NCI-H1694 (cell line): ENCODE data around the gene TPH1.
A peak's percentile ranks its signal among the peaks of the same experiment; 100 is the strongest.
"Not testable (repeated sequence)": the region's sequence is repeated elsewhere in the genome, so short reads cannot be mapped to it uniquely, and the experiment has no call there.

Experiments used
- DNase-seq: peaks from one replicate; lab custom pipeline; 2025; lab: John Stamatoyannopoulos, UW

Gene TPH1

DNA sequence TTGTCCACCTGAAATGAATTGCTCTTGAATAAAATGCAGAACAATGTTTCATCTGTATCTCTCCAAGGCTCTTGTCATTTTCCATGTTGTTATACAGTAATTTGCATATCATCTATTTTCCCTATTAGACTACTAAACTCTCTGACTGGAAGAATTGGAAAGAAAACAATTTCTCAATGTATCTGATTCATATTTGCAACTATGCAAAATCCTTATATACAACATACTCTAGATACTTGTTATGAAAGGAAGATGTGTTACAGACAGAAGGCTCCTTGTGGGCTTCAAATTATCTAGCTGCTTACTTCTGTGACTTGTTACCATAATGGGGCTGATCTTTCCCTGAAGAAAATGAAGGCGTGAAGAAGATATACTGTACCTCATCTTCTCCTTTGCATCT lies 23.6 kb downstream of the TPH1 start:
- no peak for DNase-seq

DNA sequence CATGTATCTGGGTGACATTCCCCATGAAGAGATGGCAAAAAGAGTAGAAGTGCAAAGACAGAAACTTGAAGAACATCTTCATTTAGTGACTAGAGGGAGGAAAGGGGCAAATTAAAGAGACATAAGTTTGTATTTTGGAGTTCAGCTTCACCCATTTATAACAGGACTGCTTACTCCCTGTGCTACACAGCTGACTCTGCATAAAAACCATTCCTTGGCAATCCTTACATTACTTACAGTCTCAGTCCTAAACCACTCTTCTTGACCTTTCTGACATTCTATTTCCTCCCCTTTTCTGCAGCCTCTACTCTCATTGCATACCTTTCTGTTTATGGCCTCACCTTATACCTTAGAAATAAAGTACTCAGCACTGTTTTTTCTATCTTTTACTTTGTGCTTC lies 26.4 kb downstream of the TPH1 start:
- no peak for DNase-seq

DNA sequence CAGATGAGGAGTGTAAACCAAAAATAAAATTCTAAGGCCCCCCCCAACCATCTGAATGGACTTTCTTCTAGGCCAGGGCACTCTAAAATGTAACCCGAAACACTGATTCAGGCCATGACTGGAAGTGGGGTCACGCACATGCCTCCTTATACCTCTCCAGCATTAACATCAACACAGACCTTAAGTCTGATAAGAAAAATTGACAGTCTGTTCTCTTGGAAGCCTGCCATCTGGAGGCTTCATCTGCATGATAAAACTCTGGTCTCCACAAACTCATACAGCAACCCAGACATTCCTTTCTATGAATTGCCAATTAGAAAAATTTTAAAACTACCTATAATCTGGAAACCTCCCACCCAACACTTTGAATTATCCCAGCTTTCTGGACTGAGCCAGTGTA lies 29.3 kb downstream of the TPH1 start:
- no peak for DNase-seq

DNA sequence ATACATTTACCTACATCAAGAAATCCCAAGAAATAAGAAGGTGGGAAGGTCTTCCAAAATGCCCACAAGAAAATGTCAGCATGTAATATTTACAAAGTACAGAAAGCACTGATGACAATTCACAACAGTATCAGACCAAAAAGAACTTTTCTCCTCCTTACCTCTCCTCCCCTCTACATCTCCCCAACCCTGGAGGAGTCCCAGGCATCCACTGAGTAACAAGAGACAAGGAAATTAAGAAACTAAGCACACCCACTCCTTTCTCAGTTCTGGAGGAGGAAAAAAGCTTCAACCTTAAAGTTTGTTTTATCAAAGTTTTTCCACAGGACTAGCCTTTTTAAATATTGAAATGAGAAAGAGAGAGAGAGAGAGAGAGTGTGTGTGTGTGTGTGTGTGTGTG lies 31.2 kb downstream of the TPH1 start:
- no peak for DNase-seq

DNA sequence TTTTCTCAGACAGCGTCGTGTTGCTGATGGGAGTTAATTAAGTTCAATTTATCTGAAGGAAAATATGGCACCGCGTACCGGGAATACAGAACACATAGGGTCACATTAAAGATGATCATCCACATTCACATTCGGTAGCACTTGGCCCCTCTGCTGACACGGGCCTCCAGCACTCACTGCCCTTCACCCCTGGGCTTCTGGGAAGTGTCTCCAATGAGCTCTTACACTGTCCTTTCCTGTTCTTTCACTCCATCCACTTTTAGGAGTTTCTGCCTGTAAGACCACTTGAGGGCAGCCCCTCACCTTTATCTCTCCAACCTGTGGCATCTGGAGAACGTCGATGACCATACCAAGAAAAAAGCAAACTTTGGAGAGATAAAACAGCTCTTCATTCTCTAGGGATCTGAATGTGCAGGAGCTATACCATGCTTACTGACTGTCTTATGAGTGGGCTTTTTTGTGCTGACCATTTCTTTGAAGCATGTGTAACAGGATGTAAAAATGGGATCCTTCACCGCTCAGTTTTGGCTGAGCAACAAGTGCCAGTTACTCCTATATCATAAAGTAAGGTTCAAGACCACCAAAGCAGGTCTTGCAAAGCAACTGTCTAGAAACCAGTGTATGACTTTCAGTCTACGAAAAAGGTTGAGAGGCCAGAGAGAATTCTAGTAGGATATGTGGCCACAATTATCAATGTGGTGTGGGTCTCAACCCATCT lies 32.1 kb downstream of the TPH1 start:
- DNase-seq: no peak

DNA sequence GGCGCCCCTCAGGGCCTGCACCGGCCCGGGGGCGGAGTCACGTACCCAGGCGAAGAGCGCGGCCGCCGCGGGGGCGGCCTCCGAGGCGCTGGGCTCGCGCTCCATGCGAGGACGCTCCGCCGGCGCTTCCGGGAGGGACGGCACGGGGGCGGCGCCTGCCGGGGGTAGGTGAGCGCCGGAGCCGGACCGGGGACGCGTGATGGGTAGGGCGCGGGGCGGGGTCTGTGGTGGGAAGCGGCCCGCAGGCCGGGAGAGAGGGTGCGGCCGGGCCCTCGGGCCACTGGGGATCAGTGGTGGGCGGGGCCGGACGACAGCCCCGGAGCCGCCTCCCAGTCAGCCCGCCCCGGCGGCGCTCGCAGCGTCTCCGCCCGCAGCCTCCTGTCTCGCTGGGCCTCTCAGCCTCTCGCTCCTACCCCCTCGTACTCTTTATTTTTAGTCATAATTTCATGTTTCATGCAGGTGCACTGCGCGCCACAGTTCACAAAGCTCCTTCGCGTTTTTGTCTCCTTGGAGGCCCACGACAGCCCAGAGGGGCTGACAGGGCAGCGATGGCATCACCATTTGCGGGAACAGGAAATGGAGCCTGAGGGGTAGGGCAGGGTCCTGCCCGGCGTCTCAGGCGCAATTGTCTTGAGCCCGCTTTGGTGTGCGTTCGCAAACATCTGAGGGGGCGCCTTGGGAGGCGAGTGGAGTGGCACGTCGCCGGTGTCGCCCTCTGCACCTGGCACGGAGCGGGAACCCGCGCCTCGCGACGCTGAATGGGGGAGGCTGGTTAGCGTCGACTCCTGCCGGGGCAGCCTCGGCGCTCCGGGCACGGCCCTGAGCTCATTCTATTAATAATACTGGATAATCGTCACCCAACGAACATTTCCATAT lies 32.9 kb downstream of the TPH1 start, which contains the start of gene SERGEF:
SERGEF (minus strand) TSS at position 142 of the 876 bp plus-strand sequence; CDS start at position 105, 37 bp downstream.
- peak; percentile 64 for DNase-seq

DNA sequence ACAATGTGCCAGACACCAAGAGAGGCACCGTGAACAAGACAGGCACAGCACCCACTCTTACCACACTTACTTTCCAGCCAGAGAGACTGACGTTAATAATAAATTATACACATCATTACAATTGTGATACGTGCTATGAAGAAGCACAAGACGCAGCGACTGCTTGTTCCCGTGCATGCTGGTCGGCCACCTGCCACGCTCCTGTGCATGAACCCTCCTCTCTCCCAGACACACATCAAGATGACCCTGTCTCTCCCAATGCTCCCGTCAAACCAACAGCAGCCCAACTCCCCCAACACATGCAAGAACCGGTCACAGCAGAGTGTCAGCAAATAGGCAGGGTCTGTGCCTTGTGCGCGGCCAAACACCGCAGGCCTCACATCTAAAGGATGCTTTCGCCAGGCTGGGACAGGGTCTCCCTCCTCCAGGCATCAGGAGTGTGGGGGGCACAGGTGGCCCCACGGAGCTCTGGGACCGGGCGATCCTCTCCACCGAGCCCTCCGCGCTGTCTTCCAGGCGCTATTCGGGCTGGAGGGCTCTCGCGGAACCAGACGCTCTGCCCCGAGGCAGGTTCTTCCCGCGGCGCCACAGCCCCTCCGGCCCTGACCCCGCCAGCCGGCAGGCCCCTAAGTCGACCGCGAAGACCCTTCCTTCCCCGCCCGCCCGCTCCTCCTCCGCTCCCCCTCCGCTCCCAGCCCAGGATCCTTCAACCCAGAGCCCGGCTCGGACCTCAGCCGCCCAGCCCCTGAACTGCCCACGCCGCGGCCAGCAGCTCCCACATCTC lies 33.8 kb downstream of the TPH1 start:
- DNase-seq: no peak

DNA sequence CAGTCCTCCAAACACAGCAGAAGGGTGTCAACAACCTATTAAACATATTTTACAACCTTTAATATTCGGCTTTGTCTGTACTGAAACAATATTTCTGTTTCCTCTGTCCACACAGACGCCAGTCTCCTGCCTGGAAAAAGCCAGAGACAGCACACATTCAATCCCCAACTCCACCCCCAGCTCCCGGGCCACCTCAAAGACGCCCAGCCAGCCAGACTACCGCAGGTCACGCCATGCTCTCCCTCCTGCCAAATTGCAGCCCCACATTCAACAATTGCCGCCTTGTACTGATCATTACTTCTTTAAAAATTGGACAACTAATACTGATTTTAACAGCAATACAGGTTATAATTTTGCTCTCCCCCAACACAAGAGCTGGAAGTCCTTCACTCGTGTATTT lies 34.4 kb downstream of the TPH1 start:
- no peak for DNase-seq

DNA sequence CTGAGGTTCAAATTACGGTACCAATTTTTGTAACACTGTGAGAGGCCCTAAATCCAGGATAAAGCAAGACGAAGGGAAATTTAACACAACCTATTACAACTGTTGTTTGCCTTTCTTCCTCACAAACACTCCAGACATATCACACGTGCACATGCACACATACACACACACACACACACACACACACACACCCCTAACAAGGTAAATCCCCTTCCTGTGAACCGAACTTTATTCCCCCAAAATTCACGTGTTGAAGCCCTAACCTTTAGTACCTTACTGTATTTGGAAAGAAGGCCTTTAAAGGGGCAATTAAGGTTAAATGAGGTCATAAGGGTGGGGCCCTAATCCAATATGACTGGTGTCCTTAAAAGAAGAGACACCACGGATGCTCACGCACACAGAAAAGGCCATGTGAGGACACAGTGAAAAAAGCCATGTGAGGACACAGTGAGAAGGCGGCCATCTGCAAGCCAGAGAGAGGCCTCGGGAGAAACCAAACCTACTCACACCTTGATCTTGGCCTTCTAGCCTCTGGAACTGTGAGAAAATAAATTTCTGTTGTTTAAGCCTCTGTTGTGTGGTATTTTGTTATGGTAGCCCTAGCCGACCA lies 35.0 kb downstream of the TPH1 start:
- DNase-seq: no peak

DNA sequence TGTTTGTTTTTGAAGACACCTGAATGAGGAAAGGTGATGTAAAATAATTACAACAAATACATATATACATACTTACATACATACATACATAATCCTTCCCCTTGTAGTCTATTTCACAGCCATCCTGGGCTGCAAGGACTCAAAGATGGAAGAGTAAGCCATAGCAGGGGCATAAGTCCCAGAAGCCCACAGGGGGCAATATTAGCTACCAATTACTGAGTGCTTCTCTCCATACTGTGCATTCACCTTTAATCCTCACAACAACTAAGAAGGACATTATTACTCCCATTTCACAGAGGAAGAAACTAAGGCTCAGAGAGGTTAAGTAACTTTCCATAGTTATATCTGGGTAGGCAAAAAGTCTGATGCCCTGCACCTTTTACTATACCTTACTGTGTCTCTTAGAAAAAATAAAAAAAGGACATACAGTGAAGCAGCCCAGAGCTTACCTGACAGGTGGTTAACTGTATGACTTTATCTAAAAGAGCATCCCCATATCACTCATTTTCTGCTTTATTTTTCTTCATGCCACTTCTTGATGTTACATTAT lies 35.9 kb downstream of the TPH1 start:
- no peak for DNase-seq

DNA sequence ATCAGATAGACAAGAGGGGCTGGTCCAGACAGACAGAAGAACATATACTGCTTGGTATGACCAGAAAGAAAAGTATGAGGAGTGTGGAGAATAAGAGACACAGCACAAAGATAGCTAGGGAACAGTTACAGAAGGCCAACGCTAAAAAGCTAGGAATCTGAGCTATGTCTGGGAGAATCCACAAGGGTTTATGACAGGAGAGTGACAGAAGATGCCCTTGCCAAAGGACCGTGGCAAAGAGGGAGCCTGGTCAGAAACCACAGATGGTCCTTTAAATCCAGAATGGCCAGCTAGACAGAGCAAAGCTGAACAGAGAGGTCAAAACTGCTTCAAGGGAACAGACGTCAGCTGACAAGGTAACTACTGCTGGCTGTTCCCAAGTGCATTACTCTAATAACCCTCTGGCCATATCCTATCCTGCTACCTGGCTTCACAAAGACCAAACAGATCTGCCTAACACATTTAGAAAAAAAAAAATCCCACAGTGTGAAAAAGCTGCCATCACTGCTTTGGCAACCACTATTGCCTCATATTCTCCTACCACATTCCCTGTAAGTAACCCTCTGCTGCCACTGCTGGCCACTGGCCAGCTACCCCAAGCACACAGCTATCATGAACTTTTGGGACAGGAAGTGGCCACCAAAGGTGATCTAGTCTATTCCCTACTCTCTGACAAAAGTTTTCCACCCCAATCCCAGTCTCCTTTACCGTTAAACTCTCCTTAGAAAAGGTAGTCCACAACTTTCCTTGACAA lies 40.5 kb downstream of the TPH1 start:
- no peak for DNase-seq

DNA sequence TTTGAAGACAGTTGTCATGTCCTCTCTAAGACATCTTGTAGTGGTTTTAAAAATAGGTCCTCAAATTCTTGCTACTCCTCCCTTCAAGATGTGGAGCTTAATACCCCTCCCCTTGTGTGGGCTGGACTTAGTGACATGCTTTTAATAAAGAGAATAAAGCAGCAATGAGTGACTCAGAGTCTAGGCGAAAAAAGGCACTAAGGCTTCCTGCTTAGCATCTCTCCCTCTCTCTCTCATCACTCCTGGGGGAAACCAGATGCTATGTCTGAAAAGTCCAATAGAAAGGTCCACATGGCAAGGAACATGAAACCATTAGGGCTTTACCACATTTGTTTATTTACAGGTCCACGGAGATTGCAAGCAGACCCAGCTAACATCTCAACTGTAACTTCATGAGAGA lies 44.9 kb downstream of the TPH1 start:
- no peak for DNase-seq

DNA sequence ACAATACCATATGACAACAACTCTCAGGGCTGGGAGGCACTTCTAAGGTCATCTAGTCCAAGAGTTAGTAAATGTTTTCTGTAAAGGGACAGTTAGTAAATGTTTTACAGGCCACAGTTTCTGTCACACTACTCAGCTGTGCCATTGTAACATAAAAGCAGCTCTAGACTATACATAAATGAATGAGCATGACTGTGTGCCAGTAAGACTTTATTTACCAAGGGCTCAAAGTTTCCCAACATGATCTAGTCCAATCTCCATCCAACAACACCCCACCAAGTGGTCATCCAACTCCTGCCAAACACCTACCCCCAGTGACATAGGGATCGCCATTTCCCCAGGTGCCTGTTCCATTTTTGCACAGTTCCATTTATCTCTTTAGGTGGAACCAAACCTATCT lies 45.3 kb downstream of the TPH1 start:
- no peak for DNase-seq

DNA sequence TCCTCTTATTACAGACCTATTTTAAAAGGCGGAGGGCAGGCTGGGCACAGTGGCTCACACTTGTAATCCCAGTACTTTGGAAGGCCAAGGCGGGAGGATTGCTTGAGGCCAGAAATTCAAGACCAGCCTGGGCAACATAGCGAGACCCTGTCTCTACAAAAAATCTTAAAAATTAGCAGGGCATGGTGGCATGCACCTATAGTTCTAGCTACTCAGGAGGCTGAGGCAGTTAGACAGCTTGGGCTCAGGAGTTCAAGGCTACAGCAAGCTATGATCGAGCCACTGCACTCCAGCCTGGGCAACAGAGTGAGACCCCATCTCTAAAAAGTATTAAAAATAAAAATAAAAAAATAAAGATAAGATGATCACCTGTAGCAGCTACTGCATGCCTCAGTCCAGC lies 45.9 kb downstream of the TPH1 start:
- not testable (repeated sequence) for DNase-seq
